Measurements from ENCODE around the gene CMSS1. TPM values are rescaled to one million over a fixed set of nuclear protein-coding genes. Genes with fewer than 3 reads are reported as not detected.
A peak's percentile ranks its signal among the peaks of the same experiment; 100 is the strongest.

The CMSS1 gene
- total RNA-seq, 1 donor: 27.8 TPM

DNA sequence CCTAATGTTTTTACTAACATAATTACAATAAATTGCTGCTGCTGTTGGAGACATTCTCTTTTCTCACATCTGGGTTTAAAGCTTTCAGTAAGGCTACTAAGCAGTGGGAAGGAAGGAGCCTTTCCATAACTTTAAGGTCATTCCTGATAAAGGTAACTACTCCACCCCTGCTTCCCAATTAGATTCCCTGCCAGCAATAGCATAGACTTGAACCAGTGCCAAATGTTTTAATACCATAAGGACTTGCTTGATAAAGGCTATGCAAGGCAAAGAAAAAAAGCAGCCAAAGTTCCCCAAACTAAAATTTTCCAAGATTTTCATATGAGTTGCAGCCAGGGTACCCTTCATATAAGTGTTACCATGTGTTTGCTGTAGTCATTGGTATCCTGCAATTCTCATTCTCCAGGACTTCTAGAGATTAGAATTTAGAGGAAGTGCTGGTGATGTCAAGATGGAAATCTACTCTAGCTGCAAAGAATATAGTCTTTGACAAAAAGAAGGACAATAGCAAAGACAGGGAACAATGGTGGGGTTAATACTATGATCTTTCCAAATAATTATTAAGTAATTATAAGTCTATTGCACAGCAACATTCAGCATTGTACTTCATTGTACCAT, 190.5 kb downstream of the CMSS1 start:
- DNase-seq (ENCODE audit: low read depth): peak; percentile 56
- no peak overlapping the region for H3K4me3 ChIP-seq (ENCODE audit: low read depth, low read length)
- TF ChIP-seq, protein P1, sequence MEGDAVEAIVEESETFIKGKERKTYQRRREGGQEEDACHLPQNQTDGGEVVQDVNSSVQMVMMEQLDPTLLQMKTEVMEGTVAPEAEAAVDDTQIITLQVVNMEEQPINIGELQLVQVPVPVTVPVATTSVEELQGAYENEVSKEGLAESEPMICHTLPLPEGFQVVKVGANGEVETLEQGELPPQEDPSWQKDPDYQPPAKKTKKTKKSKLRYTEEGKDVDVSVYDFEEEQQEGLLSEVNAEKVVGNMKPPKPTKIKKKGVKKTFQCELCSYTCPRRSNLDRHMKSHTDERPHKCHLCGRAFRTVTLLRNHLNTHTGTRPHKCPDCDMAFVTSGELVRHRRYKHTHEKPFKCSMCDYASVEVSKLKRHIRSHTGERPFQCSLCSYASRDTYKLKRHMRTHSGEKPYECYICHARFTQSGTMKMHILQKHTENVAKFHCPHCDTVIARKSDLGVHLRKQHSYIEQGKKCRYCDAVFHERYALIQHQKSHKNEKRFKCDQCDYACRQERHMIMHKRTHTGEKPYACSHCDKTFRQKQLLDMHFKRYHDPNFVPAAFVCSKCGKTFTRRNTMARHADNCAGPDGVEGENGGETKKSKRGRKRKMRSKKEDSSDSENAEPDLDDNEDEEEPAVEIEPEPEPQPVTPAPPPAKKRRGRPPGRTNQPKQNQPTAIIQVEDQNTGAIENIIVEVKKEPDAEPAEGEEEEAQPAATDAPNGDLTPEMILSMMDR (IDR thresholded peaks at IDR 0.05; ENCODE audit: insufficient read depth, low read length): no peak

DNA sequence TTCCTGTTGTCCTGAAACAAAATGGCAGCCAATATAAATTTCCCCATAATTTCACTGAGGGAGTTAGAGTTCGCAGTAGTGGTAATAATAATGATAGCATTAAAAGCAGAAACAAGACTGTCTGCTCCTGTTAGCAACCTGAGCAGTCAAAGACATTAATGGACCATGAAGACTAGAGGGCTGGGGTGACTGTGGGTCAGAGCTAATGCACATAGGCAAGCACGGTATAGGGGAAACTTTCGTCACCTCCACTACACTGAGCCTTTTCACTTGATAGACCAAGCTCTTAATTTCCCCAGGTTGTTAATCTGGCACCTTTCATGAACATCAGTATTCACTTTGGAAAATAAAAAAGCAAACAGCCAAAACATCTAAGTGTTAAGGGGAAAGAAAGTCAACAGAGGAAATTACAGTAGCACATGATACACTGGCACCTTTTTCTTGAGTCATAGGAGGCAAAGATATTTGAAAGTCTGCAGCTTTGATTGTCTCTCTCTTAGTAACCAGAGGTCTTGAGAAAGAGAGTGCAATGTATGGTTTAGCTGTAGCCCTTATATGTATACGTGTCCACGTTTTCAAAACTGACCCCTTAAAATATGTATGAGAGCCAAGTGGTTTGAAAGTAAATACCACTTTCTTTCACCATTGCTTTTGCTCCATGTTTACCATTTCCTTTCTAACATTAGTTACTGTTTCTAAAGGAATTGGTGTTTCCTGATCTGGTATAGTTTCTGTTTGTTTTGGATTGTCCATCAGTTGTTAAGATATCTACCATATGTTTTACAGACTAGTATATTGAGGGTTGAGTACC, 191.8 kb downstream of the CMSS1 start:
- TF ChIP-seq, protein P1 (IDR thresholded peaks at IDR 0.05; ENCODE audit: insufficient read depth, low read length): no peak
- no peak overlapping the region for H3K4me3 ChIP-seq (ENCODE audit: low read depth, low read length)
- no peak for DNase-seq (ENCODE audit: low read depth)

DNA sequence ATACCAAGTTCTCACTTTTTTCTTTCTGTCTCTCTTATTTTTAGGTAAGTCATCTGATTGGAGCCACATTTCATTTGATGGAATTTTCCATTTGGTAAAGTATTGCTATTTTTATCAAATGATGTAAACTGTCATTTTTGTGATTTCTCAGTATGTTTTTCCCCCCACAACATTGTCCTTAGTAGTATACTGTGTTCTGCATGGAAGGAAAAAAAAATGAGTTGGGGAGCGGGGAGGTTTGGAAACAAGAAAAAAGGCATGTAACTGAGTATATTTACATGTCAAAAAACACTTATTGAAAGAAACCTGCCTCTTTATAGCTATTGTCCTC, 192.4 kb downstream of the CMSS1 start:
- DNase-seq (ENCODE audit: low read depth): no peak
- no peak overlapping the region for H3K4me3 ChIP-seq (ENCODE audit: low read depth, low read length)
- TF ChIP-seq, protein P1 (IDR thresholded peaks at IDR 0.05; ENCODE audit: insufficient read depth, low read length): no peak

DNA sequence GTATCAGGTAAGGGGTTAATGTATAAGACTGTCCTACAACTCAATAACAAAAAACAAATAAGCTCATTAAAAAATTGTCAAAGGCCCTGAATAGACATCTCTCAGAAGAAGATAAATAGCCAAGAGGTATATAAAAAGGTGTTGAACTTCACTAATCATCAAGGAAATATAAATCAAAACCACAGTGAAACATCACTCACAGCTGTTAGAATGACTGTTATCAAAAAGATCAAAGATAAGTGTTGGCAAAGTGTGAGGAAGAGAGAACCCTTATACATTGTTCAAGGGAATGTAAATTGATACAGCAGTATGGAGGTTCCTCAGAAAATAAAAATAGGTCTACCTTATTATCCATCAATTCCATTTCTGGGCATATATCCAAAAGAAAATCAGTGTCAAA, 201.1 kb downstream of the CMSS1 start:
- TF ChIP-seq, protein P1 (IDR thresholded peaks at IDR 0.05; ENCODE audit: insufficient read depth, low read length): no peak
- no peak overlapping the region for H3K4me3 ChIP-seq (ENCODE audit: low read depth, low read length)
- no peak for DNase-seq (ENCODE audit: low read depth)

DNA sequence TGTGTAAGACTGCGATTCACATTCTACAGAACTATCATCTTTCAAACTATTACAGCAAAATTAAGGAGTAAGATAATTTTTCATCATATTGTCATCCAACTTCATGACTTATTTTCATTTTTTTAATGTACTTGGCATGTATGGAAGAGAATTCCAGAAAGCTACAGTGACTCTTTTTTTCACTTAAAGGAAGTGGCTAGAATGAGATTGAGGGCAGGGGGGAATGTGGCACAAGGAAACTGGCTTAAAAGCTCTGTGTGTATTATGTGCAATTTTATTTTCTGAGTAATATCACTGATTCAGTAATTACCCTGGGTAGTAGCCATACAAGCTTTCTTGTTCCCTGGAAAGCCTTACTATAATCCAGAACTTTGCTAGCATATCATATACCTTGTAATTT, 202.1 kb downstream of the CMSS1 start:
- no peak for DNase-seq (ENCODE audit: low read depth)

DNA sequence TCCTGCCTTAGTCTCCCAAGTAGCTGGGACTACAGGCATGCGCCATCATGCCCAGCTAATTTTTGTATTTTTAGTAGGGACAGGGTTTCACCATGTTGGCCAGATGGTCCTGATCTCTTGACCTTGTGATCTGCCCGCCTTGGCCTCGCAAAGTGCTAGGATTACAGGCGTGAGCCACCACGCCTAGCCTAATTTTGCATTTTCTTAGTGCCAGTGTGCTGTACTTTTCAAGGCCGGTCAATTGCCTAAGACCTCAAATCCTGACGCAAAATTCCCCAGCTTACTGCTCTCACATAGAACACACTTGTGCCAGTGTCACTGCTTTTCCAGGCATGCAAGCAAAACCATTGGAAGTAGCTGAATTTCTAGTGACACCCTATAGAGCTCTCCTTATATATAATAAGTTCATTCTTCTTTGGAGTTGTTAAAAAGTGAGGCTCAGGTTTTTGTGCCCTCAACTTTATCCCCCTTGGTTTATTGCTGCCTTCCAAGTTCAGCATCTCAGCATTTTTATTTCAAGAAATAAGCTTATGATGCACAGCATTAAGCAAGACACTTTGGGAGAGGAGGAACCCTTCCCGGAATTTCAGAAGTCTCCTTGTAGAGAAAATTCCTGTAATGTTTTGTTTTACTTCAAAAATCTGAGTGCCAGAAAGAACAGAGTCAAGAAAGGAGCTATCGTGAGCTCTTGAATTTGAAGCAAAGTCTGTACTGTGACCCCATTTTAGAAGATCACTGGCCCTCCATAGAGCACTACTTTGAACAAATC, 203.4 kb downstream of the CMSS1 start:
- H3K4me3 ChIP-seq (ENCODE audit: low read depth, low read length): no peak overlapping the region
- DNase-seq (ENCODE audit: low read depth): peak; percentile 81
- TF ChIP-seq, protein P1 (IDR thresholded peaks at IDR 0.05; ENCODE audit: insufficient read depth, low read length): no peak

More for the DNA sequence above, 202.1 kb downstream of the CMSS1 start:
- H3K4me3 ChIP-seq (ENCODE audit: low read depth, low read length): no peak overlapping the region
- TF ChIP-seq, protein P1 (IDR thresholded peaks at IDR 0.05; ENCODE audit: insufficient read depth, low read length): no peak
